Pancreas (tissue), 10 donors: ENCODE measurements around the gene SCAI. TPM values are rescaled to one million over a fixed set of nuclear protein-coding genes. Genes with fewer than 3 reads are reported as not detected.
"Not testable (repeated sequence)": the region's sequence is repeated elsewhere in the genome, so short reads cannot be mapped to it uniquely, and the experiment has no call there.

Experiments
- ATAC-seq, 4 donors: fragments of 200-7000 bp; cut with Tn5 transposase; one replicate each; pipeline versions ENCODE4 v1.8.0 to v1.9.1; 2020; ENCODE audit warnings: mild to moderate bottlenecking in 4 of 4, moderate library complexity in 4 of 4
- DNase-seq, 6 donors: peaks; one replicate each; pipeline ENCODE4 v3.0.0-alpha.2; 2020
- FAIRE-seq: peaks from 2 replicates; lab custom pipeline; 2012; peaks lifted over from hg19 to GRCh38; lab: Jason Lieb, UNC
- H3K27ac ChIP-seq, 4 donors: fragments of 200-600 bp; sonication (generic); 1 replicate in 3 of 4; 2 replicates in 1 of 4; pipeline versions ENCODE4 v1.5.0 to v1.8.0; 2020
- H3K27me3 ChIP-seq, 4 donors: fragments of 200-600 bp; one replicate each; pipeline ENCODE4 v1.8.0; 2021
- H3K36me3 ChIP-seq, 3 donors: fragments of 200-600 bp; sonication (generic) in 1 of 3; one replicate each; pipeline versions ENCODE4 v1.5.0 to v1.8.0; 2020 to 2021
- H3K4me1 ChIP-seq, 3 donors: fragments of 200-600 bp; one replicate each; pipeline ENCODE4 v1.8.0; 2021
- H3K4me3 ChIP-seq, 4 donors: fragments of 200-600 bp; sonication (generic) in 2 of 4; one replicate each; pipeline versions ENCODE4 v1.5.0 to v1.8.0; 2020 to 2021
- H3K9me3 ChIP-seq, 4 donors: fragments of 200-600 bp; one replicate each; pipeline ENCODE4 v1.8.0; 2021
- WGBS, 2 donors: extraction: QIAGEN DNeasy Blood & Tissue Kit; methylation state at CpG; one replicate each; pipeline ENCODE4 v1.1.7; 2013; 5-methylcytosine and 5-hydroxymethylcytosine counted together
- intact Hi-C, 3 donors: fragments of 100-400 bp; cut with DNase I; formaldehyde crosslinking; loops; one replicate each; pipeline versions ENCODE4 v1.11.1 to v1.14.2; 2022
- polyA plus RNA-seq, 2 donors: library from polyadenylated mRNA; stranded (reverse); fragments of 200-250 nt; gene quantifications; one replicate each; pipeline ENCODE4 v1.2.3, GENCODE V29; 2013
- total RNA-seq, 6 donors: library from RNA; stranded (reverse); fragmentation: NEBNext Ultra II Directional in 4 of 6; extraction: Animal tissue kit (Norgen Biotek cat#: 25700) in 4 of 6; gene quantifications; one replicate each; pipeline versions ENCODE4 v1.2.1 to v1.2.4, GENCODE V29; 2021 to 2023
- TF ChIP-seq, protein P1 (sequence below), 4 donors: fragments of 200-600 bp; sonication (generic) in 3 of 4; IDR thresholded peaks; one replicate each; pipeline versions ENCODE4 v1.5.0 to v1.8.0; 2021; ENCODE audit warnings: antibody characterized with exemption in 4 of 4
- donor health status: healthy with polysubstance abuse.
- donor health status: DM: no; HTN: no; CAD: no; lungs with moderate emphysema.
- donor health status: DM: no; HTN: no; CAD: no.
- donor health status: control.
- donor health status: control.
- donor health status: Bipolar disorder and iron deficiency.
- donor health status: DM: yes; HTN: yes; CAD: no.
- donor health status: DM: no; HTN: no; CAD: no.
- donor health status: DM: no; HTN: no; CAD: no.
- donor health status: DM: yes; HTN: yes; CAD: no.

SCAI gene
- total and polyA plus RNA-seq, 8 donors = 1.6 to 6.8 (median 3.5) TPM

DNA sequence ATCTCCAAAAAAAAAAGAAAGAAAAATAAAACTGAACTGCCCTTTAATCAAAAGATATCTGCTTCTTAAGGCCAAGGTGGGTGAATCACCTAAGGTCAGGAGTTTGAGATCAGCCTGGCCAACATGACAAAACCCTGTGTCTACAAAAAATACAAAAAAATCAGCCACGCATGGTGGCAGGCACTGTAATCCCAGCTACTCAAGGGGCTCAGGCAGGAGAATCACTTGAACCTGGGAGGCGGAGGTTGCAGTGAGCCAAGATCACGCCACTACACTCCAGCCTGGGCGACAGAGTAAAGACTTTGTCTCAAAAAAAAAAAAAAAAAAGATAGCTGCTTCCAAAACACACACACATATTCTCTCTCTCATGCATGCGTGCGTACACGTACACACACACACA lies 17.8 kb downstream of the SCAI start:
- ATAC-seq (no peak), DNase-seq (no peak), FAIRE-seq (no peak)
- Histone ChIP-seq H3K27ac (no peak overlapping the region), H3K27me3 (no peaks in the 10 kb centered on the region), H3K9me3 (no peaks in the 10 kb centered on the region), H3K4me1 (no peaks in the 10 kb centered on the region), H3K36me3 (no peaks in the 10 kb centered on the region), H3K4me3 (no peak overlapping the region)
- intact Hi-C loops = loop anchor here in 1 of 3 donors (10.0 kb wide), 1 partner anchor 59 kb away; the partner anchor contains the start of gene PPP6C
- 85 to 98% methylated on average over 7 of the region's 7 CpGs for WGBS, 2 donors
- TF ChIP-seq, protein P1, sequence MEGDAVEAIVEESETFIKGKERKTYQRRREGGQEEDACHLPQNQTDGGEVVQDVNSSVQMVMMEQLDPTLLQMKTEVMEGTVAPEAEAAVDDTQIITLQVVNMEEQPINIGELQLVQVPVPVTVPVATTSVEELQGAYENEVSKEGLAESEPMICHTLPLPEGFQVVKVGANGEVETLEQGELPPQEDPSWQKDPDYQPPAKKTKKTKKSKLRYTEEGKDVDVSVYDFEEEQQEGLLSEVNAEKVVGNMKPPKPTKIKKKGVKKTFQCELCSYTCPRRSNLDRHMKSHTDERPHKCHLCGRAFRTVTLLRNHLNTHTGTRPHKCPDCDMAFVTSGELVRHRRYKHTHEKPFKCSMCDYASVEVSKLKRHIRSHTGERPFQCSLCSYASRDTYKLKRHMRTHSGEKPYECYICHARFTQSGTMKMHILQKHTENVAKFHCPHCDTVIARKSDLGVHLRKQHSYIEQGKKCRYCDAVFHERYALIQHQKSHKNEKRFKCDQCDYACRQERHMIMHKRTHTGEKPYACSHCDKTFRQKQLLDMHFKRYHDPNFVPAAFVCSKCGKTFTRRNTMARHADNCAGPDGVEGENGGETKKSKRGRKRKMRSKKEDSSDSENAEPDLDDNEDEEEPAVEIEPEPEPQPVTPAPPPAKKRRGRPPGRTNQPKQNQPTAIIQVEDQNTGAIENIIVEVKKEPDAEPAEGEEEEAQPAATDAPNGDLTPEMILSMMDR (IDR thresholded peaks at IDR 0.05) = no peak

DNA sequence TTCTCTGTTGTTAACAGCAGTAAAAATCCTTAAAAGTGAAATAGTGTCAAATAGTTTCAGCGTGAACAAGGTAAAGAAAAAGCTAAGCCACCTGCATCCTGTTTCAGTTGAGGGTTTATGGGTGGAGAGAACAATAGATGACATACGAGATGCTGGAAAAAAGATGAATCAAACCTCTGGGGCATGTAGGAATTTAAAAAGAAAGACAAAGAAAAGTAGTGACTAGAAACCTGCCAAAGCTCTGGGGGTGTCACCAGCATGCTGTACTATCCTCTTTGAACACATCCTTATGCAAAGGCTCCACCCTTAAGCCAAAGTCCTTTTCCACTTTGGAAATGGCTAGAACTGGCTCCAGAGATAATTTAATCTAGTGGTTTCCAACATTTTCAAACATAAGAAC lies 22.2 kb downstream of the SCAI start:
- ATAC-seq (no peak), FAIRE-seq (no peak), DNase-seq (no peak)
- TF ChIP-seq, protein P1 (IDR thresholded peaks at IDR 0.05) = no peak
- WGBS, 2 donors = 85 to 87% methylated on average over 2 of the region's 2 CpGs
- intact Hi-C loops = loop anchor here in 1 of 3 donors (10.0 kb wide), 1 partner anchor 64 kb away; the partner anchor contains the start of gene PPP6C
- Histone ChIP-seq H3K27me3 (no peaks in the 10 kb centered on the region), H3K36me3 (no peaks in the 10 kb centered on the region), H3K4me3 (no peak overlapping the region), H3K9me3 (no peaks in the 10 kb centered on the region), H3K4me1 (no peaks in the 10 kb centered on the region), H3K27ac (no peak overlapping the region)

DNA sequence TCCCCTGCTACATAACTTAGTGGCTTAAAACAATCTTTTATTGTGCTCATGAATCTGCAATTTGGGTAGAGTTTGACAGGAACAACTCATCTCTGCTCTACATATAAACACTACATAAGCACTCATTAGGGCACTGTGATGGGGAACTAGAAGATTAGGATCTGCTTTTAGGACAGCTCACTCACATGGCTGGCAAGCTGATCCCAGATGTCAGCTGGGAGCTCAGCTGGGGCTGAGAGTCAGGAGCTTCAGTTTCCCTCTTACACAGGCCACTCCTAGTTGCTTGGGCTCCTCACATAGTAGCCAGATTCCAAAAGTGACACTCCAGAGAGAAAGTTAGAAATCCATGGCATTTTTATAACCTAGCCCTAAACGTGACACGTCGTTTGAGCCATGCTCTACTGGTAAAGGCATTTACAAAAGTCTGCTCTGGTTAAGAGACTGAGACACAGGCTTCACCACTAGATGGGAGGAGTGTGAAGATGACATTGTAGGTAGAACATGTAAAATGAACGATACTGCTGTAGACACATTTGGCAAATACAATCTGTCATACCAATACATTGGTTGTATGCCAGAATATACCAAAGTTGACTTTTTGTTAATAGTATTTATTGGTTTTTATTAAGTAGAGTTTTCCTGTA lies 23.6 kb downstream of the SCAI start:
- Histone ChIP-seq H3K4me1 (no peaks in the 10 kb centered on the region), H3K4me3 (no peak overlapping the region), H3K36me3 (no peaks in the 10 kb centered on the region), H3K27ac (no peak overlapping the region), H3K27me3 (no peaks in the 10 kb centered on the region), H3K9me3 (no peaks in the 10 kb centered on the region)
- DNase-seq (no peak), ATAC-seq (no peak), FAIRE-seq (no peak)
- TF ChIP-seq, protein P1 (IDR thresholded peaks at IDR 0.05) = no peak
- WGBS, 2 donors = 61 to 69% methylated on average over 4 of the region's 4 CpGs
- intact Hi-C loops = loop anchor here in 1 of 3 donors (10.0 kb wide), 1 partner anchor 65 kb away; the partner anchor contains the start of gene PPP6C

DNA sequence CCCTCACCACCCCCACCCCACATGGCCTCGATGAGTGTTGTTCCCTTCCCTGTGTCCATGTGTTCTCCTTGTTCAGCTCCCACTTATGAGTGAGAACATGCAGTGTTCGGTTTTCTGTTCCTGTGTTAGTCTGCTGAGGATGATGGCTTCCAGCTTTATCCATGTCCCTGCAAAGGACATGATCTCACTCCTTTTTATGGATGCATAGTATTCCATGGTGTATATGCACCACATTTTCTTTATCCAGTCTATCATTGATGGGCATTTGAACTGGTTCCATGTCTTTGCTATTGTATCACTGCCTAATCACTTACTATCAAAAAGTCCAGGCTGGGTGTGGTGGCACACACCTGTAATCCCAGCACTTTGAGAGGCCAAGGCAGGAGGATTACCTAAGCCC lies 24.6 kb downstream of the SCAI start:
- DNase-seq, H3K4me3 ChIP-seq, H3K27me3 ChIP-seq, H3K36me3 ChIP-seq, ATAC-seq, intact Hi-C loops, FAIRE-seq, H3K4me1 ChIP-seq, H3K27ac ChIP-seq, H3K9me3 ChIP-seq: not testable (repeated sequence)
- 84 to 94% methylated on average over 2 of the region's 2 CpGs for WGBS, 2 donors

DNA sequence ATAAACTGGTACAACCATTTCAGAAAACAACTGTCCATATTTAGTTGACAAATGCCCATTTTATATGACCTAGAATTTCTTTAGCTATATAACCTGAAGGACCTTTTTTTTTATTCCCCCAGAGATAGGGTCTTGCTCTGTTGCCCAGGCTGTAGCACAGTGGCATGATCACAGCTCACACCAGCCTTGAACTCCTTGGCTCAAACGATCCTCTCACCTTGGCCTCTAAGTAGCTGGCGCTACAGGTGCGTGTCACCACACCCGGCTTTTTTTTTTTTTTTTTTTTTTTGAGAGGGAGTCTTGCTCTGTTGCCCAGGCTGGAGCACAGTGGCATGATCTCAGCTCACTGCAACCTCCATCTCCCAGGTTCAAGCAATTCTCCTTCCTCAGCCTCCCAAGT lies 28.8 kb downstream of the SCAI start:
- intact Hi-C loops, H3K36me3 ChIP-seq, ATAC-seq, H3K4me3 ChIP-seq, H3K4me1 ChIP-seq, H3K27ac ChIP-seq, FAIRE-seq, H3K9me3 ChIP-seq, DNase-seq, H3K27me3 ChIP-seq: not testable (repeated sequence)
- 75 to 97% methylated on average over 4 of the region's 4 CpGs for whole genome bisulfite sequencing, 2 donors

DNA sequence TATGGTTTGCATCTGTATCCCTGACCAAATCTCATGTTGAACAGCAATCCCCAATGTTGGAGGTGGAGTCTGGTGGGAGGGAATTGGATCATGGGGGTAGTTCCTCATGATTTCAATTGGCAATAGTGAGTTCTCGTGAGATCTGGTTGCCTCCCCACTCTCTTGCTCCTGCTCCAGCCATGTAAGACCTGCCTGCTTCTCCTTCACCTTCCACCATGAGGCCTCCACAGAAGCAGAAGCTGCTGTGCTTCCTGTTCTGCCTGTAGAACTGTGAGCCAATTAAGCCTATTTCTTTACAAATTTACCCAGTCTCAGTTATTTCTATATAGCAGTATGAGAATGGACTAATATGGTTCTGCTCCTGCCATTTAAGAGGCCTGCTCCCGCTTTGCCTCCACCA lies 32.9 kb downstream of the SCAI start:
- DNase-seq = no peak
- FAIRE-seq = no peak
- Histone ChIP-seq H3K36me3 (no peaks in the 10 kb centered on the region), H3K27ac (no peak overlapping the region), H3K4me3 (no peak overlapping the region), H3K9me3 (no peaks in the 10 kb centered on the region), H3K27me3 (no peaks in the 10 kb centered on the region), H3K4me1 (no peaks in the 10 kb centered on the region)
- TF ChIP-seq, protein P1 (IDR thresholded peaks at IDR 0.05) = no peak
- intact Hi-C loops = no loop called here
- WGBS, 2 donors = 94 to 100% methylated on average over 2 of the region's 2 CpGs
- ATAC-seq = no peak

DNA sequence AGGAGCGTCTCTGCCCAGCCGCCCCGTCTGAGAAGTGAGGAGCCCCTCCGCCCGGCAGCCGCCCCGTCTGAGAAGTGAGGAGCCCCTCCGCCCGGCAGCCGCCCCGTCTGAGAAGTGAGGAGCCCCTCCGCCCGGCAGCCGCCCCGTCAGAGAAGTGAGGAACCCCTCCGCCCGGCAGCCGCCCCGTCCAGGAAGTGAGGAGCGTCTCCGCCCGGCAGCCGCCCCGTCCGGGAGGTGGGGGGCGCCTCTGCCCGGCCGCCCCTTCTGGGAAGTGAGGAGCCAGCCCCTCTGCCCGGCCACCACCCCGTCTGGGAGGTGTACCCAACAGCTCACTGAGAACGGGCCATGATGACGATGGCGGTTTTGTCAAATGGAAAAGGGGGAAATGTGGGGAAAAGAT lies 34.8 kb downstream of the SCAI start:
- H3K4me1 ChIP-seq, FAIRE-seq, intact Hi-C loops, DNase-seq, H3K27me3 ChIP-seq, H3K4me3 ChIP-seq, H3K27ac ChIP-seq, ATAC-seq, H3K9me3 ChIP-seq, H3K36me3 ChIP-seq: not testable (repeated sequence)
- WGBS, 2 donors = 97 to 98% methylated on average over 14 to 28 of the region's 33 CpGs
